ENCODE results near the gene FGFRL1.
"Not testable (repeated sequence)": the region's sequence is repeated elsewhere in the genome, so short reads cannot be mapped to it uniquely, and the experiment has no call there.

The FGFRL1 gene

DNA sequence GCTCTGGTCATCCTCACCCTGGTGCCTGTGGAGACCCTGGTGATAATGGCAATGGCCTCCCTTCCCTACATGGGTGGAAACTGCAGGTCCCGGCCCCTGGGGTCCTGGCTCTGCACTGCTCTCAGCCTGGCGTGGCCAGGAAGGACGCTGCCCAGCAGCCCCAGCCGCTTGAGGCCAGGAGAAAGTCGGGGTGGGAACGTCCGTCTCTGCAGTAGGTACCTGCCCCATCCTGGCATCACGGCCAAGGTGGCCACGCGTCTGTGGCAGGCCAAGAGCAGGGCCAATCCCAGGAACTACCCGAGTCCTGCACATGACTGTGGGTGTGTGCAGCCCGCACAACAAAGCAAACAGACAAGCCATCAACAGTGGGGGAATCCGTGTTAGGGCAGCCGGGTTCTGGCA is 33.8 kb downstream of the FGFRL1 start:
- no peak overlapping the region for H3K4me2 ChIP-seq (ENCODE audit: low read length)
- H2AFZ ChIP-seq (ENCODE audit: low read length), result no peak overlapping the region
- TF ChIP-seq CTCF (IDR thresholded peaks at IDR 0.05; ENCODE audit: low read length) (no peak), EZH2 (IDR thresholded peaks at IDR 0.05; ENCODE audit: borderline replicate concordance, low read length) (no peak)
- H3K9ac ChIP-seq (ENCODE audit: low read length), result no peak overlapping the region
- H3K4me3 ChIP-seq (ENCODE audit: low read depth, low read length, poor library complexity, severe bottlenecking), result no peak overlapping the region
- no peak overlapping the region for H3K27ac ChIP-seq (ENCODE audit: low read depth, low read length, poor library complexity, severe bottlenecking)
- no peaks in the 10 kb centered on the region for H3K4me1 ChIP-seq (ENCODE audit: insufficient read depth, low read length, severe bottlenecking)
- no peaks in the 10 kb centered on the region for H3K9me3 ChIP-seq (ENCODE audit: low read length)
- H3K36me3 ChIP-seq (ENCODE audit: insufficient read depth, low read length), result no peaks in the 10 kb centered on the region
- H3K79me2 ChIP-seq (ENCODE audit: insufficient read depth, low read length), result no peaks in the 10 kb centered on the region
- H4K20me1 ChIP-seq (ENCODE audit: insufficient read depth, low read length), result no peaks in the 10 kb centered on the region
- no peaks in the 10 kb centered on the region for H3K9me2 ChIP-seq (ENCODE audit: low read depth, low read length)
- no peaks in the 10 kb centered on the region for H3K27me3 ChIP-seq (ENCODE audit: insufficient read depth, low read length)
- no peaks in the 10 kb centered on the region for H3F3A ChIP-seq (ENCODE audit: insufficient read depth, low read length)

GRCh38 chr4:1045595-1046201 is 34.3 kb downstream of the FGFRL1 start:
- Histone ChIP-seq H3F3A (ENCODE audit: insufficient read depth, low read length) (no peaks in the 10 kb centered on the region), H3K4me3 (ENCODE audit: low read depth, low read length, poor library complexity, severe bottlenecking) (no peak overlapping the region), H4K20me1 (ENCODE audit: insufficient read depth, low read length) (no peaks in the 10 kb centered on the region), H3K4me2 (ENCODE audit: low read length) (no peak overlapping the region), H2AFZ (ENCODE audit: low read length) (no peak overlapping the region), H3K9me3 (ENCODE audit: low read length) (no peaks in the 10 kb centered on the region), H3K79me2 (ENCODE audit: insufficient read depth, low read length) (no peaks in the 10 kb centered on the region), H3K27ac (ENCODE audit: low read depth, low read length, poor library complexity, severe bottlenecking) (no peak overlapping the region), H3K9ac (ENCODE audit: low read length) (no peak overlapping the region), H3K4me1 (ENCODE audit: insufficient read depth, low read length, severe bottlenecking) (no peaks in the 10 kb centered on the region), H3K9me2 (ENCODE audit: low read depth, low read length) (no peaks in the 10 kb centered on the region), H3K36me3 (ENCODE audit: insufficient read depth, low read length) (no peaks in the 10 kb centered on the region), H3K27me3 (ENCODE audit: insufficient read depth, low read length) (no peaks in the 10 kb centered on the region)
- TF ChIP-seq EZH2 (IDR thresholded peaks at IDR 0.05; ENCODE audit: borderline replicate concordance, low read length), result no peak

DNA sequence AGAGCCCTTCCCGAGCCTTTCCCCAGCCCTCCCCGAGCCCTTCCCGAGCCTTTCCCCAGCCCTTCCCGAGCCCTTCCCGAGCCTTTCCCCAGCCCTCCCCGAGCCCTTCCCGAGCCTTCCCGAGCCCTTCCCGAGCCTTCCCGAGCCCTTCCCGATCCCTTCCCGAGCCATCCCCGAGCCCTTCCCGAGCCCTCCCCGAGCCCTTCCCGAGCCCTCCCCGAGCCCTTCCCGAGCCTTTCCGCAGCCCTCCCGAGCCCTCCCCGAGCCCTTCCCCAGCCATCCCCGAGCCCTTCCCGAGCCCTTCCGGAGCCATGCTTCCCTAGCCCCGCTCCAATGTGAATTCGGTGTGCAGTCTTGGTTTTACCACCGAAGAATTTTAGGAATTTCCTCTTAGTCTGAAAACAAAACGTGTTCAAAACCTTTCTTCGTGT is 35.2 kb downstream of the FGFRL1 start:
- not testable (repeated sequence) for H3K9ac ChIP-seq (ENCODE audit: low read length); H3K9me3 ChIP-seq (ENCODE audit: low read length); H3K9me2 ChIP-seq (ENCODE audit: low read depth, low read length); H2AFZ ChIP-seq (ENCODE audit: low read length); H3F3A ChIP-seq (ENCODE audit: insufficient read depth, low read length); H3K27ac ChIP-seq (ENCODE audit: low read depth, low read length, poor library complexity, severe bottlenecking); H3K4me2 ChIP-seq (ENCODE audit: low read length); H3K4me1 ChIP-seq (ENCODE audit: insufficient read depth, low read length, severe bottlenecking); H3K4me3 ChIP-seq (ENCODE audit: low read depth, low read length, poor library complexity, severe bottlenecking); H3K79me2 ChIP-seq (ENCODE audit: insufficient read depth, low read length); H3K36me3 ChIP-seq (ENCODE audit: insufficient read depth, low read length); H3K27me3 ChIP-seq (ENCODE audit: insufficient read depth, low read length); H4K20me1 ChIP-seq (ENCODE audit: insufficient read depth, low read length)

DNA sequence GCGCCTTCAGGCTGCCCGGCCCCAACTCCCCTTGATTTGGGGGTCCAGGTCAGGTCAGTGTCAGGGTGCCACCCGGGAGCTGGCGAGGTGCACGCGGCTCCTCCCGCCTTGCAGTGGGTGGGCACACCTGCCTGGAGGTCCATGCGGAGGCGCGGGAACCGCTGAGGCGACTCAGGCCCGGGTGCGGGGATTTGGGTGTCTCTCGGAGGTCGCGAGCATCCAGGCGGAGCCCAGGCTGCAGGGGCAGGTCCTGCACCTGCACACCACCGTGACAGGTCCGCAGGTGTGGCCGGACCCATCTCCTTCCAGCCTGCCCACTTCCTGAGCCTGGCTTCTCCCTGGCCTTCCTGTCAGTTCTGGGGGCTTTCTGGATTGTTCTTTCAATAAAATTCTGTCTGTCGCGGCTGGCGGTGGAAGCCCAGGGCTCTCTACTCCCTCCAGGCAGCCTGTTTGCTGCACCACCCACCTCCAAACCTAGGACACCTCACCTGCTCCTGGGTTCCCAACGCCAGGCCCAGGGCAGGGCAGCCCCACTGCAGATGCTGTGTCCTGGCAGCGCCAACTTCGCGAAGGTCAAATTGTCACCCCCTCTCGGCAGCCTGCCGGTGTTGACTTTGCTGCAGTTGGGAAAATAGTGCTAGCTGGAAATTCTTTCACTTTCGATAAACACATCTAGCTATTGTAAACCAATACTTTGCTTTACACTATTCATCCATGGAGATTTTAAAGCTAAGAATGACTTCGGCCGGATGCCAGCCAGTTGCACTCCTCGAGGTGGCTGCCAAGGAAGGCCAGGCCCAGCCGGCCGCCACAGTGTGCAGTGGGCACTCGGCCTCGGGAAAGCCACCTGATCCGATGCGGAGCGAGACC is 35.9 kb downstream of the FGFRL1 start:
- Histone ChIP-seq H3K27me3 (ENCODE audit: insufficient read depth, low read length) (no peaks in the 10 kb centered on the region), H3K4me1 (ENCODE audit: insufficient read depth, low read length, severe bottlenecking) (no peaks in the 10 kb centered on the region), H3K4me3 (ENCODE audit: low read depth, low read length, poor library complexity, severe bottlenecking) (no peak overlapping the region), H4K20me1 (ENCODE audit: insufficient read depth, low read length) (no peaks in the 10 kb centered on the region), H3K79me2 (ENCODE audit: insufficient read depth, low read length) (no peaks in the 10 kb centered on the region), H3K9me3 (ENCODE audit: low read length) (no peaks in the 10 kb centered on the region), H3F3A (ENCODE audit: insufficient read depth, low read length) (no peaks in the 10 kb centered on the region), H3K27ac (ENCODE audit: low read depth, low read length, poor library complexity, severe bottlenecking) (no peak overlapping the region), H2AFZ (ENCODE audit: low read length) (no peak overlapping the region), H3K4me2 (ENCODE audit: low read length) (no peak overlapping the region), H3K36me3 (ENCODE audit: insufficient read depth, low read length) (no peaks in the 10 kb centered on the region), H3K9ac (ENCODE audit: low read length) (no peak overlapping the region), H3K9me2 (ENCODE audit: low read depth, low read length) (no peaks in the 10 kb centered on the region)
- TF ChIP-seq EZH2 (IDR thresholded peaks at IDR 0.05; ENCODE audit: borderline replicate concordance, low read length), result no peak

Measured in OCI-LY1 (cell line).